Fibroblast of upper back skin (primary cell): Measurements from ENCODE around the gene INSL3.
"Not testable (repeated sequence)": the region's sequence is repeated elsewhere in the genome, so short reads cannot be mapped to it uniquely, and the experiment has no call there.

Experiments used
- DNase-seq: peaks from one replicate; pipeline ENCODE4 v3.0.0-alpha.2; 2013

INSL3 gene

DNA sequence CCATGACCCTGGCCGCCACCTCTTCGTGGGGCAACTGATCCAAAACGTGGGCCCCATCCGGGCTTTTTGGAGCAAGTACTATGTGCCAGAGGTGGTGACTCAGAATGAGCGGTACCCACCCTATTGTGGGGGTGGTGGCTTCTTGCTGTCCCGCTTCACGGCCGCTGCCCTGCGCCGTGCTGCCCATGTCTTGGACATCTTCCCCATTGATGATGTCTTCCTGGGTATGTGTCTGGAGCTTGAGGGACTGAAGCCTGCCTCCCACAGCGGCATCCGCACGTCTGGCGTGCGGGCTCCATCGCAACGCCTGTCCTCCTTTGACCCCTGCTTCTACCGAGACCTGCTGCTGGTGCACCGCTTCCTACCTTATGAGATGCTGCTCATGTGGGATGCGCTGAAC, 9.6 kb downstream of the INSL3 start:
- no peak for DNase-seq

DNA sequence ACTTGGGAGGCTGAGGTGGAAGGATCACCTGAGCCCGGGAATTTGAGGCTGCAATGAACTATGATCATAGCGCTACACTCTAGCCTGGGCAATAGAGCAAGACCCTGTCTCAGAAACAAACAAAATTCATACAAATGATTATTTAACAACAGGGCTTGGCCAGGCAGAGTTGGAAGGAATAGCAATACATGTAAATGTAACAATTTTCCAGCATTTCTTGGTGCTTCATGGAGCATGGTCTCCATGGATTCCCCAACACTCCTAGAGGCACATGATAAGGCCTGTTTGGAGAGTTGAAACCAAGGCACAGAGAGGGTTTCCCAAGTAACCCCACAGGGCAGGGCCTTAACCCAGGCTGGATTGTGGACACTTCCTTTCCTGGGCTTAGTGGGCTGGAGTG, 10.2 kb downstream of the INSL3 start:
- no peak for DNase-seq

DNA sequence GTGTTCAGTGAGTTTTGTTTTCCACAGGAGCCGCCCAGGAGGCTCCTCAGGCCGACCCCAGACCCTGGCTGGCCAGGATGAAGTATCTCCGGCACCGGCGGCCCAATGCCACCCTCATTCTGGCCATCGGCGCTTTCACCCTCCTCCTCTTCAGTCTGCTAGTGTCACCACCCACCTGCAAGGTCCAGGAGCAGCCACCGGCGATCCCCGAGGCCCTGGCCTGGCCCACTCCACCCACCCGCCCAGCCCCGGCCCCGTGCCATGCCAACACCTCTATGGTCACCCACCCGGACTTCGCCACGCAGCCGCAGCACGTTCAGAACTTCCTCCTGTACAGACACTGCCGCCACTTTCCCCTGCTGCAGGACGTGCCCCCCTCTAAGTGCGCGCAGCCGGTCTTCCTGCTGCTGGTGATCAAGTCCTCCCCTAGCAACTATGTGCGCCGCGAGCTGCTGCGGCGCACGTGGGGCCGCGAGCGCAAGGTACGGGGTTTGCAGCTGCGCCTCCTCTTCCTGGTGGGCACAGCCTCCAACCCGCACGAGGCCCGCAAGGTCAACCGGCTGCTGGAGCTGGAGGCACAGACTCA, 13.5 kb downstream of the INSL3 start:
- DNase-seq, result no peak

DNA sequence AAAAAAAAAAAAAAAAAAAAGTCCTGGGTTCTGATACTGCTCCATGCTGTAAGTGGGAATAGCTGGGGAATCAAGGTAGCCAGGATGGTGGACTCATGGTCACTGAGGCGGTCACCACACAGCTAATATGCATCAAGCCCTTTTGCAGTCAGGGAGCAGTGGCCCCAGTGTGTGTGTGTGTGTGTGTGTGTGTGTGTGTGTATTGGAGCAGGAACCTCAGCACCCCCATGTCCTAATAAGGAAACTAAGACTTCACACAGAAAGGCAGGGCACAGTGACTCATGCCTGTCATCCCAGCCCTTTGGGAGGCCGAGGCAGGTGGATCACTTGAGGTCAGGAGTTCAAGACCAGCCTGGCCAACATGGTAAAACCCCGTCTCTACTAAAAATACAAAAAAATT, 14.4 kb downstream of the INSL3 start:
- no peak for DNase-seq

DNA sequence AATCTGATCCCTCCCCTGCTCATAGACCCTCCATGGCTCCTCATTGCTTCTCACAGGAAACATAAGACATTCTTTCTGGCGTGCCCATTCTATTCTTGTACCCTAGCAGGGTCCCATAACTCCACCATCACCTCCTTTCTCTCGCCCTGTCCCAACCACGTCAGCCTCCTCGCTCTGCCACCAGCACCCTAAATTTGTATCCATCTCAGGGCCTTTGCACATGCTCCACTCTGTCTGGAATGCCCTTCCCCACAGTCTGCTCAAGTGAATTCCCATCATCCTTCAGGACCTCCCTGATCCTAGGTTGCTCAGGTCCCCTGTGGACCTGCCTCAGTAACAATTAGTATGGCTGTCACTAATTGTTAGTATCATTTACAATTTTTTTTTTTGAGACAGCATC, 15.9 kb downstream of the INSL3 start:
- DNase-seq, result no peak

DNA sequence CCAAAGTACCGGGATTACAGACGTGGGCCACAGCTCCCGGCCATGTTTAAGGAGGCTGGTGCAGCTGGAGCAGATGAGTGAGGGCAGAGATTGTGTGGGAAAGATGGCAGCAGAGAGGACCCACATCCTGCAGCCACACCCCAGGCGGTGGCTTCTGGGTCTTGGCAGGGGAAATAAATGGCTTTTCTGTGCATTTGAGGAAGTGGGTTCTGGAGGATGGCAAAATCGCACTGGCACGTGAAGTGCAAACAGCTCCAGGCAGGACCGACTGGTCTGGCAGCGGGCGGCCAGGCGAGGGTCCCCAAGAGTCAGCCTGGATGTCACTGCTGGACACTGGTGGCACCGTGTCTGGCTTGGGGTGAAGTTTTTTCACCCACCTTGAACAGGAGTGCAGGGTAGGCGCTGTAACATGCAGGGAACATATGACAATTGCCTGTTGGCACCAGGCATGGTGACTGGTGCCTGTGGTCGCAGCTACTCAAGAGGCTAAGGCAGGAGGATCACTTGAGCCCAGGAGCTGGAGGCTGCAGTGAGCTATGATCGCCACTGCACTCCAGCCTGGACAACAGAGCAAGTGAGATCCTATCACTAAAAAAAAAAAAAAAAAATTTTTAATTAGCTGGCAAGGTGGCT, 17.9 kb downstream of the INSL3 start:
- DNase-seq, result no peak

DNA sequence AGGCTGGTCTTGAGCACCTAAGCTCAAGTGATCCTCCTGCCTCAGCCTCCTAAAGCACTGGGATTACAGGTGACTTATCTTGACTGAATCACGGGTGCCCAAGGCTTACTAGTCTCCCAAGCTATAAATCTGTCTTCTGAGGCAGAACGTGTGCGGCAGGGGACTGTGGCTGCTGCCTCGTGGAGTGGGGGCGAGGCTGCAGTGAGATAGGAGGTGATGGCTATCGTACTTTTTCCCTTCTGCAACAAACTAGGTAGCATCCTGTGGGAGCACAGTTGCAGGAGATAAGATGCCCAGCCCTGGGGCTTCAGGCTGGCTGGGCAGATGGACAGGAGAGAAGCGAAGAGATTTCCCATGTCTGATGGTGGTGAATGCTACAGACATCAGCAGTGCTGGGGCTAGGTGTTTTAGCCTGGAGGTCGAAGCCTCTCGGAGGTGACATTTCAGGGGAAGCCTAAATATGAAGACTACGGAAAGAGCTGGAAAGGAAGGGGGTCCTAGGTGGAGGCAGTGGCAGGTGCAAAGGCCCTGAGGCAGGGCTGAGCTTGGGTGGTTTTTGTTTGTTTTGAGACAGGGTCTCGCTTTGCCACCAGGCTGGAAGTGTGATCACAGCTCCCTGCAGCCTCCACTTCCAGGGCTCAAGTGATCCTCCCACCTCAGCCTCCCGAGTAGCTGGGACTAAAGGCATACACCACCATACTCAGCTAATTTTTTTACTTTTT, 19.0 kb downstream of the INSL3 start:
- DNase-seq, result no peak

DNA sequence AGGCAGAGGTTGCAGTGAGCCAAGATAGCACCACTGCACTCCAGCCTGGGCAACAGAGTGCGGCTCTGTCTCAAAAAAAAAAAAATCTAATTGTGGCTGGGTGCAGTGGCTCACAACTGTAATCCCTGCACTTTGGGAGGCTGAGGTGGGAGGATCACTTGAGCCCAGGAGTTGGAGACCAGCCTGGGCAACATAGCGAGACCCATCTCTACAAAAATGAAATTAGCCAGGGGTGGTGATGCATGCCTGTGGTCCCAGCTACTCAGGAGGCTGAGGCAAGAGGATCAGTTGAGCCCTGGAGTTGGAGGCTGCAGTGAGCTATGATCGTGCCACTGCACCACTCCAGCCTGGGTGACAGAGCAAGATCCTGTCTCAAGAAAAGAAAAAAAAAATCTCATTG, 22.7 kb downstream of the INSL3 start:
- not testable (repeated sequence) for DNase-seq

DNA sequence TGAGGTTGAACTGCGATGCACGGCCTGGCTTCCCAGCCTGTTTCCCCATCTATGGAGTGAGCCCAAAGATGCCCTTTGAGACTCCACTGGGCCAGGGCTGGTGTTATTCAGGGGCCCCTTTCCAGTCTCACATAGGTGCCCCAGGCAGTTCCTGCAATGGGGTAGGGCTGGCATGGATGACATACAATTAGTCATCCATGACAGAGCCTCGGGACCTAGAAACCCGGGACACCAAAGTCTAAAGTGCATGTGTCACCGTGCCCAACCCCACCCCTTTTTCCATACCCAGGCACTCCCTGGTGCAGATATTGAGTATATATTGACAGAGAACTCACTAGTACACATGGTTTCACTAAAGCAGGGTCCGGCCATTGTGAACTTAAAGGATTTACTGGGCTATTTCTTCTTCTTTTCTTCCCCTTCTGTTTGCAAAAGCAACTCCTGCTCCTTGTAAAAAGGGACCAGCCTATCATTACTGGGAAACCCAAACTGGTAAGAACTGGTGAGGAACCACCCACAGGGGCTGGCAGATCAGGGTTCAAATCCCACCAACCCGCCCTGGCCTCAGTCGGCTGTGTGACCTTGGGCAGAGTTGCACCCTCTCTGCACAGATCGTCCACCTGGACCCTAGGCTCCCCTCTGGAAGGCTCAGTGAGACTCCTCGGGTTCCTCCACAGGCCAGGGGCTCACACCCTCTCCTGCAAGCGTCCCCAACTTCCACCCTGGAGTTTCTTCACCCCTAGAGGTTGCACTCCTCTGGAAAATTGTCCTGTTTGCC, 23.7 kb downstream of the INSL3 start:
- no peak for DNase-seq

DNA sequence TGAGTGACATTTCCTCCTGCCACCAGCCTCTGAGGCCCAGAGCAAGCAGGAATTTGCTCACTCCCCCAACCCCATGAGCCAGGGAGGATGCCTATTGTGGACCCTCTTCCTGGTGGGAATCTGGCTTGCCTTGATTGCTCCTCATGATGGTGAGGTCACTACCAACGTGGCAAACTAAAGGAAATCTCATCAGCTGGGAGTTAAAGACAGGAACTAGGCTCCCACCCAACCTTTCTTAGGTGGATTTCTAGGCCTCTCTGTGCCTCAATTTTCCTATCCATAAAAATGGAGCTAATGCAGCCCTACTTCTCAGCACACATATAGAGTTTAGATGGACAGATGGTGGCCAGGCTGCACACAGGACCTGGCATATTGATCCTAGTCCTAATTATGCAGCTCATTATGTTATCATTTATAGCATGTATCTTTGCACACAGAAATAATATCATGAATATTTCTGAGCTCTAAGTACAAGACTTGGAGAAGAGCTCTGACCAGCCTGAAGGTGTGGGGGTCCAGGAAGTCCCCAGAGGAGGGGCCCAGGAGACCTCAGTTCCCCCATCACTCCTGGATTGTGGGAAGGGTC, 24.4 kb downstream of the INSL3 start:
- DNase-seq, result no peak

DNA sequence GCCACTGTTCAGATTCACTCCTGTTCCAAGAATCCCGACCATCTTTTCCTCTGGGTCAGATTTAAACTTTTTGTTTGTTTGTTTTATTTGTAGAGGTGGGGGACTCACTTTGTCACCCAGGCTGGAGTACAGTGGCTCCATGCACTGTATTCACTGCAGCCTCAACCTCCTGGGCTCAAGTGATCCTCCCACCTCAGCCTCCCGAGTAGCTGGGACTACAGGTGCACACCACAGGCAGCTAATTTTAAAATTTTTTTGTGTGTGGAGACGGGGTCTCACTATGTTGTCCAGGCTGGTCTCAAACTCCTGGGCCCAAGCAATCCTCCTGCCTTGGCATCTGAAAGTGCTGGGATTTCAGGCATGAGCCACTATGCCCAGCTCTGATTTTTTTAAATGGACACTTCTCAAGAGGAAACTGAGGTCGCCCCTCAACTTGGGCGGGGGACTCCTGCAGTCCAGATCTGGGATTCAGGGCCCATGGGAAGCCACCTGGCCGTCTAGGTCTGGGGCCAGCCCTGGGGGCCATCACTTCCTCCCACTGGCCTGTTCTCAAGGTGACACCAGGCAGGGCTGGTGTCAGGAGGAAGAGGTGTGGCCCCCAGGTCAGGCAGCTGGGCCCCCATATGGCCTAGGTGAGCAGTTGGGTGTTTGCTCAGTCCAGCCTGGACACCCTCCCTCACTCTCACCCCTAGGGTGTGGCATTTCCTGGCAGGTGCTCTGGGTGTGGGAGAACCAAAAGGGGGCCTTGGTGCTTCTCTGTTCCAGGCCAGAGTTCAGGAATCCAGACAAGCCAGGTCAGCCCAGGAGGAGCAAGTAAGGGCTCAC, 25.1 kb downstream of the INSL3 start:
- DNase-seq, result no peak

DNA sequence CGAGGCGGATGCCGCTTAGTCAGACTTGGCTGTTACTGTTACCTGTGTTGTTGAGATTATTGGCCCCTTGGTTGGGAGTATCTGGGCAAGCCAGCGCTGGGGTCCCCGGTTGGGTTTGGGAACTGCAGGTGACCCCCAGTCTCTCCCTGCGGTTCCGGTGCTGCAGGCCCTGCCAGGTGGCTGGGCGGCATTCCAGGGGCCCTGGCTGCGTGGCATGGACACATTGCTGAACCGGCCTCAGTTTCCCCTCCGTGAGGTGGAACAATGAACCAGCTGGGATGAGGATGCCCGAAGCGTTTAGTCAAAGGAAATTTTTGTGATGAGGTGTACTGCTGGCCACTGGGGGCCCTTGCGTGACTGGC, 25.8 kb downstream of the INSL3 start:
- DNase-seq, result no peak

DNA sequence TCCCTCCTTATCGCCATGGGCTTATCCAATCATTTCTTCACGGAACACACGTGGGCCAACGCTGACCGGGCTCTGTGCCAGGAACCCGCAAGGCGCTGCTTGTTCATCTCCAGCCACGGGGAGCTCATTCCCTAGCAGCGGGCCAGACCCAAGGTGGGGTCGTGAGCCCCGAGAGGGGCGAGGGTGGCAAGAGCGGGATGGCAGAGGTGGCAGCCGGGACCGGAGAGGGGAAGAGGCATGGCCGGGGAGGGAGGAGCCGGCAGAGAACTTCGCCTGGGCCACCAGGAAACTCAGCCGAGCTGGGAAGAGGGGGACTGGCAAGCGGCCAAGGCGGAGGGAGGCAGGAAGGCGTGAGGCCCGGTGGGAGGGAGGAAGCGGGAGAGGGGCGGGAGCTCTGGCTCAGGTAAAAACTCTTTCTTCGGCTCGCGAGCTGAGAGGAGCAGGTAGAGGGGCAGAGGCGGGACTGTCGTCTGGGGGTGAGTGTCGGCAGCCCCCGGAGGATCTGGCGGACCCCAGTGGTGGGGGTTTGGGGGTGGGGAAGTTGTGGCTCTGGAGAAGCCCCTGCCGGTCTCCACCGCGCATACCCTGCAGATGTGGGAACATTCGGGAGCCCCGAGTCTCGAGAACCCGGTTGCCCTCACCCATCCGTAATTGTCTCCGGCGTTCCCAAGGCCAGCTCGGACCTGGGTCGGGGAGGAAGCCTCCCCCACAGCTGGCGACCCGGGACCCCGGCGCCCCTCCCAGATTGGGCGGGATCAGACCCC, 26.4 kb downstream of the INSL3 start, which contains the start of gene B3GNT3:
Gene B3GNT3, plus strand, starts transcription at position 408 of the 764 bp plus-strand sequence. CDS start 12,670 bp downstream, outside the sequence.
- DNase-seq, result no peak

DNA sequence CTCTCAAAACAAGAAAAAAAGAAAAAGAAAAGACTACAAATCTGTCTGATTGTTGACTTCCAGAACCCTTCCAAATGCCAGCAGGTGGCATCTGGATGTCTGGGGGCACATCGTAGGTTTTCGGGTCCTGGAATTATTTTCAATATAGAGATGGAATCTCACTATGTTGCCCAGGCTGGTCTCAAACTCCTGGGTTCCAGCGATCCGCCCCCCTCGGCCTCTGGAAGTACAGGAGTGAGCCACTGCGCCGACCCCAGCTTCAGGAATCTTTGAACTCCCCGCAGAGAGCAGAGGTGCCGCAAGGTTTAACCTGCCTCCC, 26.9 kb downstream of the INSL3 start:
- DNase-seq, result no peak

DNA sequence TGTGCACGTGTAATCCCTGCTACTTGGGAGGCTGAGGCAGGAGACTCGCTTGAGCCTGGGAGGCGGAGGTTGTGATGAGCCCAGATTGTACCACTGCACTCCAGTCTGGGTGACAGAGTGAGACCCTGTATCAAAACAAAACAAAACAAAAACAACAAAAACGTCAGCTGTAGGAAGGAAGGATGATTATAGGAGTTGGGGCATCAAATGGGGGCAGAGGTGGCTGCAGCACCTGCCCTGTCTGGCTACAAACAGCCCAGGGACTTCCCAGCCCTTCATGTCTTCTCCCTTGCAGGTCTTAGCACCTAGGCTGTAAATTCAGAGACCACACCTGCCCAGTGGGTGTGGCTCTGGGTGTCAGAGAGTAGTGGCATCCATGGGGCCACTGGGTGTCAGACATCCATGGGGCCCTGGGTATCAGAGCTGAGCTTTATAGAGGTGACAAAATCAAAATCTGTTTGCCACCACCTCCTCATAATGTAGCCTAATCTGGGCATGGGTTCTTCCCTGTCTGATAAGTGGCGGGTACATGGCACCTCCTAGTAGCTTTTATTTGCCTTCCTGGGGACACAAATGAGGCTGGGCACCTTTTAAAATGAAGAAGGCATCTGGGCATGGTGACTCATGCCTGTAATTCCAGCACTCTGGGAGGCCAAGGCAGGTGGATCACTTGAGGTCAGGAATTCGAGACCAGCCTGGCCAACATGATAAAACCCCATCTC, 31.1 kb downstream of the INSL3 start:
- no peak for DNase-seq

DNA sequence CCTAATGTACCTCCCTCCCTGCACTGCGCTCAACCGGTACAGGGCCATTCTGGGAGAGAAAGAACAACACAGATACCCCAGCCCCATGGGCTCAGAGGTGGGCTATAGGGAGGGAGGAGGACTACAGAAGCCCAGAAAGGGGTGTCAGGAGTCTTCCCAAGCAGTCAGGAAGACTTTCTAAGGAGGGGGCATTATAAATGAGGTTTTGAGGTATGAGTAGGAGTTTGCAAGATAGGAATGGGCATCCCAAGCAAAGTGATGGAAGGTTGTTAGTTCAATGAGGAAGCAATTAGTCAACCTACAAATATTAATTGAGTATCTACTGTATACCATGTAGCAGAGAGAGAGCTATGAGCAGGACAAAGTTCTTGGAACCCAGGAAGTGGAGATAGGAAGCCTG, 32.7 kb downstream of the INSL3 start:
- no peak for DNase-seq

DNA sequence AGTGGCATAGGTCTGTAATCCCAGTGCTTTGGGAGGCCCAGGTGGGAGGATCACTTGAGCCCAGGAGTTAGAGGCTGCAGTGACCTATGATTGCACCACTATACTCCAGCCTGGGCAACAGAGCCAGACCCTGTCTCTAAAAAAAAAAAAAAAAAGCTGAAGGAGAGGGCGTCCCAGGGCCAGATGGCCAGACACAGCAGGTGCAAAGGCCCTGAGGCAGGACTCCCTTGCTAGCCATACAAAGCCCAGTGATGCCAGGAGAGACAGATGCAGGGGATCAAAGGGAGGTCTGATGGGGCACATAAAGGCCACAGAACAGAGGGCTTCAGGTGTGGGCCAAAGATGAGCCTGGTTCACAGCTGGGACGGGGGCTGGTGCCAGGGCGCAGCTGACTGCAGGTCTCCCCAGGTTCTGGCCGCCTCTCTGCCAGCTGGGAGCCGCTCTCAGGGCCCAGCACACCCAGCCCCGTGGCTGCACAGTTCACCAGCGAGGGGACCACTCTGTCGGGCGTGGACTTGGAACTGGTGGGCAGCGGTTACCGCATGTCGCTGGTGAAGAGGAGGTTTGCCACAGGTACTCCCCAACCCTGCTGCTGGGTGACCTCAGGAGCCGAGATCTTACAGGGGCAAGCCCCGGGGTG, 33.9 kb downstream of the INSL3 start:
- no peak for DNase-seq

DNA sequence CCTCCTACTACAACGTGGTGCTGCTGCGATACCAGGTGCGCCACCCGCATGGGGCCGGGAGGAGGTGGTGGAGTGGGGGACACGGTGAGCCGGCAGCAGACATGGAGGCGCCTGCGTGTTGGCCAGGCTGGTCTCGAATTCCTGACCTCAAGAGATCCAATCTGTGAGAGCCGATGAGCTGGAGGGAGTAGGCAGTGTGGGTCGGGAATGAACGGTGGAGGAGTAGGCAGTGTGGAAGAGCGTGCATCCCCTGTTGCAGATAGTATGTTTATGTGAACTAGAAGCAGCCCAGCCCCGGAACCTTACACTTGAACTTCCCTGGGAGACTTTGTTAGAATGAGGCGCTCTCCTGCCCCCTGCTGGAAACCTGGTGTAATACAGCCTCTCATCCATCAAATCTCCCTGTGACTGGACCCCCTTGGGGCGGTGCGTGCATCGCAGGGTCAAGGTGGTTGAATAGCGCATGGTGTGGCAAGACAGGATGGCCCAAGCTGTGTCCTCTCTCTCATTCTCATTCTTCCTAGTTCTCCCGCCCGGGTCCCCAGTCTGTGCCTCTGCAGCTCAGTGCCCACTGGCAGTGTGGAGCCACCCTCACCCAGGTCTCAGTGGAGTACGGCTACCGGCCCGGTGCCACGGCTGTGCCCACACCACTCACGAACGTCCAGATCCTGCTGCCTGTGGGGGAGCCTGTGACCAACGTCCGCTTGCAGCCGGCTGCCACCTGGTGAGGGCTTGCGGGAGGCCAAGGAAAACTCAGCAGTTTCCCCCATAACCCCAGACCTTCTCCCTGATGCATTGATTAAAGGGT, 36.9 kb downstream of the INSL3 start:
- DNase-seq, result peak; percentile 58

DNA sequence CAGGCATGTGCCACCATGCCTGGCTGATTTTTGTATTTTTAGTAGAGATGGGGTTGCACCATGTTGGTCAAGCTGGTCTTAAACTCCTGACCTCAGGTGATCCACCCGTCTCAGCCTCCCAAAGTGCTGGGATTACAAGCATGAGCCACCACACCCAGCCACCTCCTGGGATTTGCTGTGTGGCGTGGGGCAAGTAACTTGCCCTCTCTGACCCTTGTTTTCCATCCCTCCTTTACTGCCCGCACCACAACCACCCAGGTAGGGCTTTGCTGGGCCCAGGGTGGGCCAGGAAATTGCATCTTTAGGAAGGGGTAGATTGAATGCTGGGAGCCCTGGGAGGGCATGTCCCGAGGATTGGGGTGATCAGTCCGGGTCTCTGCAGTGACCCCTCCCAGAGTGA, 37.6 kb downstream of the INSL3 start:
- not testable (repeated sequence) for DNase-seq

DNA sequence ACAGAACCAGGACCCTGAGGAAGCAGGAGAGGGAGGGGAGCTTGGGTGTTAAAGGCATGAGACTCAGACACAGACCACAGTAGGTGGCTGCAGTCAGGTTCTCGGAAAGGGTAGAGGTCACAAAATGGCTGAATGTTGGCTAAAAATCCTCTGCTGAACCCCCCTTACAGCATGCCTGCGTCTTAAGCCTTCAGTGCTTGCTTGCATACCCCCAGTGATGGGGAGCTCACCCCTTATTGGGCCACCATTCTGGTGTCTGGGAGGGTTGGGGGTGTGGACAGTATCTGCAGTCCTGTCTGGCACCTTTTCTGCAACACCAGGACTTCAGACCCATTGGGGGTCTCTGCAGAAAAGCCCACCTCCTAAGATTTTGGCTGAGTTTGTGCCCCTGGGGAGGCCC, 40.5 kb downstream of the INSL3 start:
- DNase-seq, result no peak
